Measurements from ENCODE around the gene CEBPZ. TPM values are rescaled to one million over a fixed set of nuclear protein-coding genes. Genes with fewer than 3 reads are reported as not detected.

The CEBPZ gene
- total RNA-seq, 4 donors from 2014 or later: 31.4 to 46.1 (median 34.5) TPM

- no peak overlapping the region for H3K27ac ChIP-seq
- no peak for DNase-seq
- TF ChIP-seq CTCF (IDR thresholded peaks at IDR 0.05): no peak
- no peak for TF ChIP-seq POLR2A (IDR thresholded peaks at IDR 0.05)
- H3K36me3 ChIP-seq: no peaks in the 10 kb centered on the region
- intact Hi-C loops (cut with DNase I): no loop called here
- H3K27me3 ChIP-seq: no peaks in the 10 kb centered on the region
- H3K4me3 ChIP-seq (replicated peaks in 1 of 3): no peak overlapping the region
- WGBS, 2 donors: 80 to 86% methylated on average over 6 of the region's 6 CpGs
- H3K9me3 ChIP-seq: no peaks in the 10 kb centered on the region
- H3K4me1 ChIP-seq: no peaks in the 10 kb centered on the region
These were observed 39.6 kb downstream of the CEBPZ start for GRCh38 chr2:37191747-37192146.

GRCh38 chr2:37191253-37191652 lies 40.1 kb downstream of the CEBPZ start:
- H3K9me3 ChIP-seq: no peaks in the 10 kb centered on the region
- H3K4me1 ChIP-seq: no peaks in the 10 kb centered on the region
- intact Hi-C loops (cut with DNase I): no loop called here
- no peak for DNase-seq
- TF ChIP-seq CTCF (IDR thresholded peaks at IDR 0.05): no peak
- no peak for TF ChIP-seq POLR2A (IDR thresholded peaks at IDR 0.05)
- no peak overlapping the region for H3K4me3 ChIP-seq (replicated peaks in 1 of 3)
- no peaks in the 10 kb centered on the region for H3K36me3 ChIP-seq
- no peak overlapping the region for H3K27ac ChIP-seq
- 73 to 75% methylated on average over 4 of the region's 4 CpGs for WGBS, 2 donors
- H3K27me3 ChIP-seq: no peaks in the 10 kb centered on the region

GRCh38 chr2:37190290-37190689 lies 41.1 kb downstream of the CEBPZ start:
- no peak overlapping the region for H3K27ac ChIP-seq
- H3K4me1 ChIP-seq: no peaks in the 10 kb centered on the region
- WGBS, 2 donors: 75 to 80% methylated on average over 4 of the region's 4 CpGs
- no peaks in the 10 kb centered on the region for H3K36me3 ChIP-seq
- TF ChIP-seq CTCF (IDR thresholded peaks at IDR 0.05) (no peak), POLR2A (IDR thresholded peaks at IDR 0.05) (no peak)
- H3K9me3 ChIP-seq: no peaks in the 10 kb centered on the region
- no peak for DNase-seq
- H3K27me3 ChIP-seq: no peaks in the 10 kb centered on the region
- intact Hi-C loops (cut with DNase I): no loop called here
- no peak overlapping the region for H3K4me3 ChIP-seq (replicated peaks in 1 of 3)

- H3K27me3 ChIP-seq: no peaks in the 10 kb centered on the region
- DNase-seq: no peak
These were observed 41.8 kb downstream of the CEBPZ start for GRCh38 chr2:37189452-37190153.

More at GRCh38 chr2:37189452-37190153, 41.8 kb downstream of the CEBPZ start:
- WGBS, 2 donors: 80 to 81% methylated on average over 6 of the region's 6 CpGs
- Histone ChIP-seq H3K27ac (no peak overlapping the region), H3K36me3 (no peaks in the 10 kb centered on the region), H3K9me3 (no peaks in the 10 kb centered on the region), H3K4me1 (no peaks in the 10 kb centered on the region), H3K4me3 (replicated peaks in 1 of 3) (no peak overlapping the region)
- TF ChIP-seq CTCF (IDR thresholded peaks at IDR 0.05): no peak
- intact Hi-C loops (cut with DNase I): no loop called here
